Activated T-cell treated with anti-CD3 and anti-CD28 coated beads for 1 hour (primary cell): ENCODE measurements around the gene KRT27.
A peak's percentile ranks its signal among the peaks of the same experiment; 100 is the strongest.

Experiments used
- DNase-seq: peaks from one replicate; pipeline ENCODE4 v3.0.0-alpha.2; 2020; ENCODE audit warnings: low read depth

KRT27 gene

GRCh38 chr17:40809721-40810421 lies 27.5 kb upstream of the KRT27 start:
- no peak for DNase-seq

- no peak for DNase-seq
These were observed 23.8 kb upstream of the KRT27 start for GRCh38 chr17:40806131-40806530.

GRCh38 chr17:40803617-40804082 lies 21.3 kb upstream of the KRT27 start:
- DNase-seq: peak; percentile 66

- no peak for DNase-seq
These were observed 18.8 kb upstream of the KRT27 start for GRCh38 chr17:40801157-40801556.

- DNase-seq: no peak
These were observed 18.0 kb upstream of the KRT27 start for GRCh38 chr17:40800381-40800780.

GRCh38 chr17:40799859-40800258 lies 17.5 kb upstream of the KRT27 start, which contains the start of gene KRT28:
KRT28 (minus strand) TSS chr17:40799959; CDS start chr17:40799893, 66 bp downstream.
- no peak for DNase-seq

GRCh38 chr17:40796846-40797245 lies 14.5 kb upstream of the KRT27 start:
- DNase-seq: no peak

GRCh38 chr17:40795019-40795667 lies 12.8 kb upstream of the KRT27 start:
- no peak for DNase-seq

- no peak for DNase-seq
These were observed 12.1 kb upstream of the KRT27 start for GRCh38 chr17:40794466-40794865.

- no peak for DNase-seq
These were observed 11.5 kb upstream of the KRT27 start for GRCh38 chr17:40793832-40794231.

GRCh38 chr17:40791787-40792436 lies 9.6 kb upstream of the KRT27 start:
- no peak for DNase-seq

- no peak for DNase-seq
These were observed 8.8 kb upstream of the KRT27 start for GRCh38 chr17:40791111-40791510.

- DNase-seq: peak; percentile 4
These were observed 3.0 kb downstream of the KRT27 start for GRCh38 chr17:40779181-40779909.

- no peak for DNase-seq
These were observed 3.9 kb downstream of the KRT27 start for GRCh38 chr17:40778461-40778860.

- no peak for DNase-seq
These were observed 4.4 kb downstream of the KRT27 start for GRCh38 chr17:40777971-40778370.

- no peak for DNase-seq
These were observed 4.9 kb downstream of the KRT27 start for GRCh38 chr17:40777459-40777858.

GRCh38 chr17:40775945-40776344 lies 6.4 kb downstream of the KRT27 start:
- DNase-seq: no peak

GRCh38 chr17:40772101-40772500 lies 10.2 kb downstream of the KRT27 start, which contains the start of gene KRT26:
KRT26 (minus strand) TSS chr17:40772201; CDS start chr17:40772113, 88 bp downstream.
- DNase-seq: no peak

GRCh38 chr17:40765657-40766056 lies 16.7 kb downstream of the KRT27 start:
- no peak for DNase-seq

- DNase-seq: no peak
These were observed 18.6 kb downstream of the KRT27 start for GRCh38 chr17:40763752-40764151.

GRCh38 chr17:40760105-40761016 lies 22.0 kb downstream of the KRT27 start:
- DNase-seq: no peak
